Measurements from ENCODE around the gene CUL9.

The CUL9 gene

DNA sequence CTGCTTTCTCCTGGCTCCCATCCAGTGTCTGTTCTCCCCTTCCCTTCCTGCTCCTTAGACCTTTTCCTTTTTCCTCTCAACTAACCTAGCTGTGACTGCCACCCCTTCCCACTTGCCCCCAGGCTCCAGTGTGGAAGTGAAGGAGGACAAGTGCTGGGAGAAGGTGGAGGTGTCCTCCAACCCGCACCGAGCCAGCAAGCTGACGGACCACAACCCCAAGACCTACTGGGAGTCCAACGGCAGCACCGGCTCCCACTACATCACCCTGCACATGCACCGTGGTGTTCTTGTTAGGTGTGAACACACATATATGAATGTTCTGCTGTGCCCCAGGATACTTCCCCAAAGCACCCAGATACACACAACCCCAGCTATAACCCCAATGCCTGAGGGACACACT lies 18.5 kb downstream of the CUL9 start:
- no peak for DNase-seq (ENCODE audit: low read depth)

DNA sequence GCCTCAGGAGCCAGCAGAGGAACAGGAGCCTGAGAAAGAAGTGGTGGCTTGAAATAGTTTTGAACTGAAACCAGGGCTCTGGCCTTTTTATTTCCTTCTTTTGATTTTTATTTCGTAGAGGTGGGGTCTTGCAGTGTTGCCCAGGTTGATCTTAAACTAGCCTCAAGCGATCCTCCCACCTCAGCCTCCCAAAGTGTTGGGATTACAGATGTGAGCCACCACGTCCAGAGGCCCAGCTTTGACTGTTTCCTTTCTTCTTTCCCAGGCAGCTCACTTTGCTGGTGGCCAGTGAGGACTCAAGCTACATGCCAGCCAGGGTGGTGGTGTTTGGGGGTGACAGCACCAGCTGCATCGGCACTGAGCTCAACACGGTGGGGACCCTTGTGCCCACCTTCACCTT lies 20.5 kb downstream of the CUL9 start:
- no peak for DNase-seq (ENCODE audit: low read depth)

DNA sequence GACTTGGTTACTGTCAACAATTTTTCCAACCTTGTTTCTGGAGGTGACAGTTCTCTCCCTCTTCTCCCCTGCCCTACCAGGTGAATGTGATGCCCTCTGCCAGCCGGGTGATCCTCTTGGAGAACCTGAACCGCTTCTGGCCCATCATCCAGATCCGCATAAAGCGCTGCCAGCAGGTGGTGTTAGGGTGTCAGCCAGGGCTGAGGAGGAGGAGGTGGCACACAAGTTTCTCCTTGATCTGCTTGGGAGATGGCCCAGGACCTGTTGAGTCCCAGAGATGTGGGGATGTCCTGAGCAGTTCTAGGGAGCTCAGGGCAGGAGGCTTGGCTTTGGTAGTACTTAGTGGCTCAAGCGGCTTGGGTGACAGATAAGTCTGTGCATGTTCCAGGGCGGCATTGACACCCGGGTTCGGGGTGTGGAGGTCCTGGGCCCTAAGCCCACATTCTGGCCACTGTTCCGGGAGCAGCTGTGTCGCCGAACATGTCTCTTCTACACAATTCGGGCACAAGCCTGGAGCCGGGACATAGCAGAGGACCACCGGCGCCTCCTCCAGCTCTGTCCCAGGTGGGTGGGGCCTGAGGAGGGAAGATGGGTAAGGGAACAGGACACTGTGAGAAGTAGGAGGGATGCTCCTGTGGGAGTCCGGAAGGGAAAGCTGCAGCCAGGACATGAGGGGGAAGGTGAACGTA lies 21.2 kb downstream of the CUL9 start:
- DNase-seq (ENCODE audit: low read depth) = no peak

DNA sequence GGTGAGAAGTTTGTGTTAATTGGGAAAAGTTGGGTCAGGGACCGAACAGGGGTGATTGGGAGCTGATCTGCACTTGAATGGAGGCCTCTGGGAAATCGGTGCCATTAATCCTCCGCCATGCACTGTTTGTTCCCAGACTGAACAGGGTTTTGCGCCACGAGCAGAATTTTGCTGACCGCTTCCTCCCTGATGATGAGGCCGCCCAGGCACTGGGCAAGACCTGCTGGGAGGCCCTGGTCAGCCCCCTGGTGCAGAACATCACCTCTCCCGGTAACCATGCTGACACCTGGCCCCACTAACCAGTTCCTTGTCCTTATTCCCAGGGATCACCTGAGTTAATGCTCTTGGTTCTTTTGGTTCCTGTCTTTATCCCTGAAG lies 21.7 kb downstream of the CUL9 start:
- DNase-seq (ENCODE audit: low read depth) = no peak

DNA sequence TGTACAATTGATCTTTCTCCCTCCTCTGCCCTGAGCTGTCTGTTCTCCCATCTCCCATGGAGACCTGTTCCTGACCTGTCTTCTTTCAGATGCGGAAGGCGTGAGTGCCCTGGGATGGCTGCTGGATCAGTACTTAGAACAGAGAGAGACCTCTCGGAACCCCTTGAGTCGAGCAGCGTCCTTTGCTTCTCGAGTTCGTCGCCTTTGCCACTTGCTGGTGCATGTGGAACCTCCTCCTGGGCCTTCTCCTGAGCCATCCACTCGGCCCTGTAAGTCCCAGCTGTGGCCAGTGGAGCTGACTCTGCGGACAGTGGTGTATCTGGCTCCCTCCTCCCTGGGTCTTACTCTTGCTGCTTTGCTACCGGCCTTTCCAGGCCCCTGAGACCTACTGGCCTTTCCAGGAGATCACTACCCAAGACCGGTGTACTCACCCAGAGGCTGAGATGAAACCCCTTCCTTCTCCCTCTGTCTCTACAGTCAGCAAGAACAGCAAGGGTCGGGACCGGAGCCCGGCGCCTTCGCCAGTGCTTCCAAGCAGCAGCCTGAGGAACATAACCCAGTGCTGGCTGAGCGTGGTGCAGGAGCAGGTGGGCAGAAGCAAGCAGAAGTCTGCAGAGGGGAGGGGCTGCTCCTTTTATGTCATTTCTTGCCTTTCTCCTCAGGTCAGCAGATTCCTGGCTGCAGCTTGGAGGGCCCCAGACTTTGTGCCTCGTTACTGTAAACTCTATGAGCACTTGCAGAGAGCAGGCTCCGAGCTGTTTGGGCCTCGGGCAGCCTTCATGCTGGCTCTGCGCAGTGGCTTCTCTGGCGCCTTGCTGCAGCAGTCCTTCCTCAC lies 22.5 kb downstream of the CUL9 start:
- DNase-seq (ENCODE audit: low read depth) = no peak

DNA sequence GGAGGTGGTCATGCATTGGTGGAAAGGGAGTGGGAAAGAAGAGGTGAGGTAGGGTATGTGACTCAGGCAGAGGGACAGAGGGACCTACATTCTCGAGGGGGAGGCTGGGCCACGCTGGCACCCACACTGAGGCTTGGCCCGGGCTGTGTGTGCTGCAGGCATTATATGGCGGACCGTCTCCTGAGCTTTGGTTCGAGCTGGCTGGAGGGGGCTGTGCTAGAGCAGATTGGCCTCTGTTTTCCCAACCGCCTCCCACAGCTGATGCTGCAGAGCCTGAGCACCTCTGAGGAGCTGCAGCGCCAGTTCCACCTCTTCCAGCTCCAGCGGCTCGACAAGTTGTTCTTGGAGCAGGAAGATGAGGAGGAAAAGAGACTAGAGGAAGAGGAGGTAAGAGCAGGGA lies 23.9 kb downstream of the CUL9 start:
- no peak for DNase-seq (ENCODE audit: low read depth)

DNA sequence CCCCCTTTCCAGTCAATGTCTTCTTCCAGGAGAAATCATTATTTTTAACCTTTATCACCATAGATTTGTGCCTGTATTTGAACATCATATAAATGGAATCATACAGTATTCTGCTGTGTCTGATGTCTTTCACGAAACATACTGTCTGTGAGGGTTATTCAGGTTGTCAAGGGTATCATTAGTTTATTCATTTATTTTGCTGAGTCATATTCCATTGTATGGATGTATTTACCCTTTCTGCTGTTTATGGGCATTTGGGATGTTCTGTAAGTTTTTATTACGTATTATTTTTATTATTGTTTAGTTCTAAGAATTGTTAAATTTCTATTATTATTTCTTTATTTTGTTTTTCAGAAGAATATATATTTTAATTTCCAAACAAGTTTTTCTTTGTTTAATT lies 25.3 kb downstream of the CUL9 start:
- DNase-seq (ENCODE audit: low read depth) = no peak

DNA sequence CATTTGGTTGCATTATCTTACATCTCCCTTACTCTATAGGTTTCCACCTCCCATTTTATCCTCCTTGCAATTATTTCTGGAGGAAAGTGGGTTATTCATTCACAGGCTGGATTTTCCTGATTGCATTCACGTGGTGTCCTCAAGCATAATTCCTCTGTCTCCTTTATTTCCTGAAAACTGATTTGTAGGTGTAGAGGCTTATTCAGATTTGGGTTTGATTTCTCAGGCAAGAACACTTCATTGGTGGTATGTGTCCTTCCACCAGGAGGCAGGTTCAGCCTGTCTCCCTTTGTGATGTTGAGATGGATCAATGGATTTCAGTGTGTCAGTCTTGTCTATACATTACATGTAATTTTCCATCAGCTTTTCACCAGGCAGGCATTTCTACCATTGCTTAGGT lies 30.0 kb downstream of the CUL9 start:
- DNase-seq (ENCODE audit: low read depth) = no peak

DNA sequence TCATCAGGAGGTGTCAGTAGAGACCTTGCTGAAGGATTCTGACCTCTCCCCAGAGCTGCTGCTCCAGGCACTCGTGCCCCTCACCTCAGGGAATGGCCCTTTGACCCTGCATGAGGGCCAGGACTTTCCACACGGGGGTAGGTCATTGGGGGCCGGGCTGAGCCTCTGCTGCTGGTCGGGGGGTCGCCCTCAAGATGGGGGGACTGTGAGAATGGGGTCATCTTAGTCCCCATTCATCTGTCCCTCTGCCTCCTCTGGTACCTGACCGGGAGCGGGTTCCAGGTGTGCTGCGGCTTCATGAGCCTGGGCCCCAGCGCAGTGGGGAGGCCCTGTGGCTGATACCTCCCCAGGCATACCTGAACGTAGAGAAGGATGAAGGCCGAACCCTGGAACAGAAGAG lies 31.4 kb downstream of the CUL9 start:
- no peak for DNase-seq (ENCODE audit: low read depth)

DNA sequence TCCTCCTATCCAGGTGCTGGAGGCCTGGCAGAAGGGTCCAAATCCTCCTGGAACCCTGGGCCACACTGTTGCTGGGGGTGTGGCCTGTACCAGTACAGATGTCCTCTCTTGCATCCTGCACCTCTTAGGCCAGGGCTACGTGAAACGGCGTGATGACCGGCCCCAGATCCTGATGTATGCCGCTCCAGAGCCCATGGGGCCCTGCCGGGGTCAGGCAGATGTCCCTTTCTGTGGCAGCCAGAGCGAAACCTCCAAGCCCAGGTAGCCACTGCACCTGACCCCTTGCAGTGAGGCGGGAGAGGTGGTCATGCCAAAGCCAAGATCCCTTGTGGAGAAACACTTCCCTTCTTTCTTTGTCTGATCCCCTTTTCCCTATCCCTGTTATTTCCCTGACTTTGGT lies 33.1 kb downstream of the CUL9 start:
- DNase-seq (ENCODE audit: low read depth) = no peak

DNA sequence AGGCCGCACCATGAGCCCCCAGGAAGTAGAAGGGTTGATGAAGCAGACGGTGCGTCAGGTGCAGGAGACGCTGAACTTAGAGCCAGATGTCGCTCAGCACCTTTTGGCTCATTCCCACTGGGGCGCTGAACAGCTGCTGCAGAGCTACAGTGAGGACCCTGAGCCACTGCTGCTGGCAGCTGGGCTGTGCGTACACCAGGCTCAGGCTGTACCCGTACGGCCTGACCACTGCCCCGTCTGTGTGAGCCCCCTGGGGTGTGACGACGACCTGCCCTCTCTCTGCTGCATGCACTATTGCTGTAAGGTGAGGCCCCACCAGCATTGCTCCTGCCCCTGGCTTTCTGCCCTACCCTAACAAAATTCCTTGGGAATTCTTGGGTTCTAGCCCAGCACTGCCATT lies 34.2 kb downstream of the CUL9 start:
- DNase-seq (ENCODE audit: low read depth) = no peak

DNA sequence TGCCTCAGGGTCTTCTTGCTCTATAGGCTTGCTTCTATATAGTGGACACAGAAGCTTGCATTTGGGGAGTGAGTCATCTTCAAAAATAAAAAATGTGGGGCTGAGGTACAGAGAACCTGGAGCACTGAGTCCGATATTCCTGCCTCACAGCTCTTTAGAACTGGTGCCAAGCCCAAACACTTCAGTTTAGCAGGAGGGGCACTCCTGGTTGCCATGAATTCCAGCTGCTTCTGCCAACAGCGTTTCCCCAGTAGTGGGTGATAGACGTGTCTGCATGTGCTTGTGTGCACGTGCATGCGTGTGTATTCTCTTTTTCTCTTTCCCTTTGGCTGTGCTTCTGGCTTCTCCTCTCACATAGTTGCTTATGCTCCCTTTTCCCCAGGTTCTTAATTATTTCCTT lies 35.4 kb downstream of the CUL9 start:
- no peak for DNase-seq (ENCODE audit: low read depth)

DNA sequence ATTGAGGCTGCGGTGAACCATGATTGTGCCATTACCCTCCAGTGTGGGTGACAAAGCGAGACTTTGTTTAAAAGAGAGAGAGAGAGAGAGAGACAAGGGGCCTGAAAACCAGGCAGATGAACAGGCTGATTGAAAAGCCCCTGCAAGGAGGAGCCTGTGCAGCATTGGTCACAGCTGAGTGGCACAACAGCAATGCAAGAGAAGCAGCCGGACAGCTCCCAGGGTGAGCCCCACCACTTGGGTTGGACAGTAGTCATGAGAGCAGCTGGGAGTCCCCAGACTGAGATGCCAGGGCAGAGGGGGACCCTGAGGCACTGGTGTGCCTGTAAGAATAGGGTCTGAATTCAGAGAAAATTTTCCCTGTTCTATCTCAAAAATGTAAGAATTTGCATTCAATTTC lies 37.1 kb downstream of the CUL9 start:
- no peak for DNase-seq (ENCODE audit: low read depth)

DNA sequence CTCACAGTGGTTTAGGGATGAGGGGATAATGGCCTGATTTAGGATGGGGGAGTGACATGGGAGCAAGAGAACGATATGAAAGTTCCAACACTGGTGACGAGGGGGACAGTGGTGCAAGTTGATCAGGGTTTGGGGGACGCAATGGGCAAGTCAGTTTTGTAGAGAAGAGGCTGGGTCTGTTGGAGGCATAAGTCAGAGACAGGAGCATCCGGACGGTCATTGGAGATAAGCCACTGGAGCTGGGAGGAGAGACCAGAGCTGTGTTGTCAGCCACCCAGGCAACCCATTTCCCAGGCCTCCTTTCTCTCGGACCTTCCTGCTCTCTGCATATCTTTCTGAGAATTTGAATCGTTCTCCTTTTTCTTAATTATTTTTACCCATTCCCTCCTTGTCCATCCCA lies 37.8 kb downstream of the CUL9 start:
- DNase-seq (ENCODE audit: low read depth) = no peak

DNA sequence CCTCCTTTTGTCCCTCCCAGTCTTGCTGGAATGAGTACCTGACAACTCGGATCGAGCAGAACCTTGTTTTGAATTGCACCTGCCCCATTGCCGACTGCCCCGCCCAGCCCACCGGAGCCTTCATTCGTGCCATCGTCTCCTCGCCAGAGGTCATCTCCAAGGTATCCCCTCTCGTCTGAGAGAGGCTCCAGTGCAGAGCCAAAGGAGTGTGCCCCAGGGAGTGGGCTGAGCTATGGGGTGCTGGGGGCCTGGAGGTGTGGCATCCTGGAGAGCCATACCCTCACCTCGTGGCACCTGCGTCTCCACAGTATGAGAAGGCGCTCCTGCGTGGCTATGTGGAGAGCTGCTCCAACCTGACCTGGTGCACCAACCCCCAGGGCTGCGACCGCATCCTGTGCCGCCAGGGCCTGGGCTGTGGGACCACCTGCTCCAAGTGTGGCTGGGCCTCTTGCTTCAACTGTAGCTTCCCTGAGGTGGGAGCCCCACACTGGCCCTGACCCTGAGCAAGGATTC lies 38.5 kb downstream of the CUL9 start:
- no peak for DNase-seq (ENCODE audit: low read depth)

DNA sequence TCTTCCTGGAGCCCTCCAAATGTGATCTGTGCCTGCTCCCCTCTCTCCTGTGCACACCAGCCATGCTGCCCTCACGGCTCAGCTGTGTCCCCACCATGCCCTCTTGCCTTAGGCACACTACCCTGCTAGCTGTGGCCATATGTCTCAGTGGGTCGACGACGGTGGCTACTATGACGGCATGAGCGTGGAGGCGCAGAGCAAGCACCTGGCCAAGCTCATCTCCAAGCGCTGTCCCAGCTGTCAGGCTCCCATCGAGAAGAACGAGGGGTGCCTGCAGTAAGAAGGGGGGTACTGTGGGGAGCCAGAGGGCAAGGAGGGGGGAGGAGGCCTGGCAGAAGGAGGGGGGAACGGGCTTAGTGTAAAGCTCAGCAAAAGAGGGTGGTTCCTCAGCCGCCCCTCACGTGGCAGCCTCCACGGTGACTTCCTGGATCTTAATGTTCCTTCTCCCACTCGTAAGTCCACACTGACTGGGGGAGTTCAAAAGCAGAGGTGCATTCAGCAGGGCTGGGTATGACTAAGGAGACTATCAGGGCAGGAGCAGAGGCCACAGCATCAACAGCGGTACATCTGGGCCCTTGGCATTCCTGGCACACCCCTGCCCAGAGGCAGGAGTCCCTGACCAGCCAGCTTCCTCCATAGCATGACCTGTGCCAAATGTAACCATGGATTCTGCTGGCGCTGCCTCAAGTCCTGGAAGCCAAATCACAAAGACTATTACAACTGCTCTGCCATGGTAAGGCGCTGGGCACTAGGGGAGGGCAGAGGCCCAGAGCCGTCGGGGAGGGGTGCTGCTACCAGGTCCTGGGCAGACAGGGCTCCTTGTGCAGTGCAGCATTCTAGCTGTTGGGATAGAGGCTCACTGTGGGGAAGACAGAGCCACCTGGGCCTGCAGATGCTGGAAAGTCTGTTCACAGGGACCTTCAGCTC lies 39.3 kb downstream of the CUL9 start:
- DNase-seq (ENCODE audit: low read depth) = no peak

DNA sequence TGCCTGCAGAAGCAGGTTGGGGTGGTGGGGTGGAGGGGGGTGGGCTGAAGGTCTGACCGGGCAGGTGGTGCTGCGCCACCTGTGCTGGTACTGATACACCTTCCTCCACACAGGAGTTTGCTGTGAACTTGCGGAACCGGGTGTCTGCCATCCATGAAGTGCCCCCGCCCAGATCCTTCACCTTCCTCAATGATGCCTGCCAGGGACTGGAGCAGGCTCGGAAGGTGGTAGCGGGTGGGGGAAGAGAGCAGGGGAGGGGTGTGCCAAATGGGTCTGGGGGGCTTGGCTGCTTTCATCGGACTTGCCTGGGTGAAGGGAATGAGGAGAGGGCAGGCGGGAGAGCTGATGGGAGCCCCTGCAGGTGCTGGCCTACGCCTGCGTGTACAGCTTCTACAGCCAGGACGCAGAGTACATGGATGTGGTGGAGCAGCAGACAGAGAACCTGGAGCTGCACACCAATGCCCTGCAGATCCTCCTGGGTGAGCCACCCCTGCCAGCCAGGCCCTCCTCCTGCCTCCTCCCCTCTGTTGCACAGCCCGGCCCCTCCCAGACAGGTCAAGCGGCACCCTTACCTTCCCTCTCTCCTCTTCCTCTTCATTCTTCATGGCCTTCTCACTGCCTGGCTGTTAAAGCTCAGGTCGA lies 40.5 kb downstream of the CUL9 start:
- DNase-seq (ENCODE audit: low read depth) = no peak

DNA sequence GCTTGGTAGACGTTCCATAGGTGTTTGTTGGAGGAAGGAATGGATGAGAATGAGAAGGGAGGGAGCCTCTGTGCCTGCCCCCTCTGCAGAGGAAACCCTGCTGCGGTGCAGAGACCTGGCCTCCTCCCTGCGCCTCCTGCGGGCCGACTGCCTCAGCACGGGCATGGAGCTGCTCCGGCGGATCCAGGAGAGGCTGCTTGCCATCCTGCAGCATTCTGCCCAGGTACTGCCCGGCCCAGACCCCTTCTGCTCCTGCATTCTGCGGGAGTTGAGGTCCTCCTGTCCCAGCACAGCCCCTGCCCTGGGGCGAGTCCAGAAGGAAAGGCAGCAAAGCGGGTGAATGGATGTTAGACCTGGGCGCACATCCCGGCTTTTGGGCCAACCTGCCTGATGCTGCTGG lies 41.2 kb downstream of the CUL9 start:
- no peak for DNase-seq (ENCODE audit: low read depth)

DNA sequence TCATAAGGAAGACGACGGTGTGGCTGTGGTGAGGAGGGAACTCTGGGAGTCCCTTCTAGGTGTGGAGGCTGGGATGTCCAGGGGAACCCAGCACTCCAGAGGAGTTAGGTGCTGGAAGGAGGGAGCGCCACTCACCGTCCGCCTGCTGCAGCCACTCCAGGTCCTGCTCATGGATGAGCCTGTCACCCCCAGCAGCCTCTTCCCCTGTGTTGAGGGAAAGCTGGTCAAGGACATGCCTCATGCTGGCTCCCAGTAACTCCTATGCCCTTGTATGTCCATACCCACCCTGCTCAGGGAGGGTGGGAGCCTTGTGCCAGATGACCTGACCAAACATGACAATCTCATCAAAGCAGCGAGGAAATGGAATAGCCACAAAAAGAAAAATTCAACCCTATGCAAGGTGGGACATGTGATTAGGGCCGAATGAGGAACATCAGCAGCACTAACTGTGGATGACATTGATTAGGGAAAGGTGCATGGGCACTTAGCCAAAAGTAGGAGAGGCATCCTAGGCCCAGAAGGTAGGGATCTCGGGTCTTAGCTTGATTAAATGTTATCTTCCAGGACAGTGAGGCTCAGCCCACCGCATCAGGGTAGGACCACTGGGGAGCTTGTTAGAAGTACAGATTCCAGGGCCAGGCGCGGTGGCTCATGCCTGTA lies 44.3 kb downstream of the CUL9 start:
- DNase-seq (ENCODE audit: low read depth) = no peak

DNA sequence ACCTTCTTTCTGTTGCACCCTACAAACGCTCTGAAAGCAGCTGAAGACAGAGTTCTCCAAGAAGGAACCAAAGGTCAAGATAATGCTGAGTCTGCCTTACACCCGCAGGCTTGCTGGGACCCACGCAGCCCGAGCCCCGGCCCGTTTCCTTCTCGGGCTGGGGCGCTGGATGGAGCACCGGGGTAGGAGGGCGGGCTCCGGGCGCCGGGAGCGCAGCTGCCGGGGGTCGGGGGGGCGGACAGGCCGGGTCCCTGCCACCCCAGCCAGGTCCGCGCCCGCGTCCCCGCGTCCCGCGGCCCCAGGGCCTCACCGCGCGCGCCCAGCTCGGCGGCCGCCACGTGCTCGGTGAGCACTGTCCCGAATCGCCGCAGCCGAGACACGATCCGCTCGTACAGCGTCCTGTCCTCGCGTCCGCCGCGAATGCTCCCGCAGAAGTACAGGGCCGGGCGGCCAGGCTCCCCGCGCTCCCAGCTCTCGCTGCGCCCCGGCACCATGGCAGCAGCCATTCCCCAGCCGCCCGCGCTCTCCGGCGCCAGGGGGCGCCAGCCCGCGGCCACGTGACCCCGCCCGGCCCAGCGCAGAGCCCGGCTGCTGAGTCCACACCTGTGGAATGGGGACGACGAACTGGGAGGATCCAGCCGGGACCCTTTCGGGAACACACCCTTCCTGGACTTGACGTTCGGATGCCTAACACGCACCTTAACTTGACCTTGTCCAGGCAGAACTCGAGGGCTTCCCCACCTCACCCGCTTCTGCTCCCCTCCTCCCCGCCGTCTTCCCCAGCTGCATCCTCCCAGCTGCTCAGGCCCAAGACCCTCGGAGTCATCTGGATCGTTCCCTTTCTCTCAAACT lies 47.2 kb downstream of the CUL9 start, which contains the start of gene DNPH1:
TSS of gene DNPH1 (minus strand) at position 531 of the 852 bp plus-strand sequence. CDS start at position 506, 25 bp downstream.
- peak; percentile 31 for DNase-seq (ENCODE audit: low read depth)

Measured in GM04504 (cell line).